ENCODE results near the gene TMEM272.
A peak's percentile ranks its signal among the peaks of the same experiment; 100 is the strongest.

The TMEM272 gene

GRCh38 chr13:51785712-51786424 lies 59.1 kb downstream of the TMEM272 start:
- no peak for DNase-seq (ENCODE audit: low read depth)
- no peak for TF ChIP-seq CTCF (IDR thresholded peaks at IDR 0.05; ENCODE audit: control insufficient read depth, insufficient read depth, low read depth, low read length, missing control alignments)
- no peak overlapping the region for H3K4me3 ChIP-seq (ENCODE audit: control insufficient read depth, low read depth, low read length)

- no peak for TF ChIP-seq CTCF (IDR thresholded peaks at IDR 0.05; ENCODE audit: control insufficient read depth, insufficient read depth, low read depth, low read length, missing control alignments)
These were observed 60.9 kb downstream of the TMEM272 start for GRCh38 chr13:51784097-51784496.

GRCh38 chr13:51783428-51784094 lies 61.4 kb downstream of the TMEM272 start:
- DNase-seq (ENCODE audit: low read depth) = no peak
- no peak for TF ChIP-seq CTCF (IDR thresholded peaks at IDR 0.05; ENCODE audit: control insufficient read depth, insufficient read depth, low read depth, low read length, missing control alignments)
- H3K4me3 ChIP-seq (ENCODE audit: control insufficient read depth, low read depth, low read length) = no peak overlapping the region

More at GRCh38 chr13:51784097-51784496, 60.9 kb downstream of the TMEM272 start:
- DNase-seq (ENCODE audit: low read depth) = no peak
- no peak overlapping the region for H3K4me3 ChIP-seq (ENCODE audit: control insufficient read depth, low read depth, low read length)

GRCh38 chr13:51782026-51782710 lies 62.8 kb downstream of the TMEM272 start:
- no peak for TF ChIP-seq CTCF (IDR thresholded peaks at IDR 0.05; ENCODE audit: control insufficient read depth, insufficient read depth, low read depth, low read length, missing control alignments)
- no peak for DNase-seq (ENCODE audit: low read depth)
- H3K4me3 ChIP-seq (ENCODE audit: control insufficient read depth, low read depth, low read length) = no peak overlapping the region

- TF ChIP-seq CTCF (IDR thresholded peaks at IDR 0.05; ENCODE audit: control insufficient read depth, insufficient read depth, low read depth, low read length, missing control alignments) = peak; percentile 39
- no peak overlapping the region for H3K4me3 ChIP-seq (ENCODE audit: control insufficient read depth, low read depth, low read length)
- no peak for DNase-seq (ENCODE audit: low read depth)
These were observed 63.5 kb downstream of the TMEM272 start for GRCh38 chr13:51781246-51782022.

- TF ChIP-seq CTCF (IDR thresholded peaks at IDR 0.05; ENCODE audit: control insufficient read depth, insufficient read depth, low read depth, low read length, missing control alignments) = no peak
- no peak overlapping the region for H3K4me3 ChIP-seq (ENCODE audit: control insufficient read depth, low read depth, low read length)
- no peak for DNase-seq (ENCODE audit: low read depth)
These were observed 64.9 kb downstream of the TMEM272 start for GRCh38 chr13:51780099-51780498.

All from AG09309 (cell line).